GM15510 (cell line): ENCODE results near the gene KRTAP4-8.
"Not testable (repeated sequence)": the region's sequence is repeated elsewhere in the genome, so short reads cannot be mapped to it uniquely, and the experiment has no call there.

Experiments used
- POLR2A ChIP-seq: IDR thresholded peaks from 3 replicates; pipeline ENCODE4 v1.6.1; 2011; ENCODE audit warnings: borderline replicate concordance; ENCODE audit not compliant: insufficient read length; ENCODE audit errors: extremely low read depth

The KRTAP4-8 gene

GRCh38 chr17:41111151-41111885 is 13.4 kb upstream of the KRTAP4-8 start:
- TF ChIP-seq POLR2A = no peak

GRCh38 chr17:41107941-41108450 is 10.1 kb upstream of the KRTAP4-8 start:
- no peak for TF ChIP-seq POLR2A

GRCh38 chr17:41105347-41105746 is 7.4 kb upstream of the KRTAP4-8 start, which contains the start of gene KRTAP4-9:
Gene KRTAP4-9, plus strand, starts transcription at chr17:41105389. Its CDS starts 0 bp downstream, at chr17:41105389.
- not testable (repeated sequence) for TF ChIP-seq POLR2A

- TF ChIP-seq POLR2A = no peak
Observed at GRCh38 chr17:41103896-41104295, 6.0 kb upstream of the KRTAP4-8 start.

- TF ChIP-seq POLR2A = no peak
Observed at GRCh38 chr17:41101586-41102259, 3.8 kb upstream of the KRTAP4-8 start, which contains the start of gene KRTAP4-16. Gene KRTAP4-16, minus strand, starts transcription at chr17:41102209. Its CDS starts 0 bp downstream, at chr17:41102209.

- no peak for TF ChIP-seq POLR2A
Observed at GRCh38 chr17:41098481-41098880, 539 bp upstream of the KRTAP4-8 start.

- TF ChIP-seq POLR2A = no peak
Observed at GRCh38 chr17:41096055-41096454, 1.9 kb downstream of the KRTAP4-8 start.

- not testable (repeated sequence) for TF ChIP-seq POLR2A
Observed at GRCh38 chr17:41084100-41084856, 13.7 kb downstream of the KRTAP4-8 start, which contains the start of gene KRTAP4-7. Gene KRTAP4-7, plus strand, starts transcription at chr17:41084150. Its CDS starts 57 bp downstream, at chr17:41084207.

- TF ChIP-seq POLR2A = no peak
Observed at GRCh38 chr17:41082626-41083025, 15.3 kb downstream of the KRTAP4-8 start.

GRCh38 chr17:41076788-41077187 is 21.2 kb downstream of the KRTAP4-8 start:
- TF ChIP-seq POLR2A = no peak

GRCh38 chr17:41073676-41074075 is 24.3 kb downstream of the KRTAP4-8 start:
- TF ChIP-seq POLR2A = no peak

- no peak for TF ChIP-seq POLR2A
Observed at GRCh38 chr17:41071606-41072360, 26.2 kb downstream of the KRTAP4-8 start.

GRCh38 chr17:41069031-41069430 is 28.9 kb downstream of the KRTAP4-8 start:
- no peak for TF ChIP-seq POLR2A

- no peak for TF ChIP-seq POLR2A
Observed at GRCh38 chr17:41067281-41067680, 30.7 kb downstream of the KRTAP4-8 start.
